ENCODE measurements around the gene STX10. TPM values are rescaled to one million over a fixed set of nuclear protein-coding genes. Genes with fewer than 3 reads are reported as not detected.

Gene STX10
- total RNA-seq, 1 experiment from 2014 or later = 43.6 TPM

- POLR2A ChIA-PET = interaction anchor here (0.6 to 0.7 kb wide), 3 partner anchors 9 to 34 kb away, joined by 3 to 9 read pairs (median 7); no protein-coding TSS in a partner anchor
- no peak for ATAC-seq
- intact Hi-C loops (cut with micrococcal nuclease; ENCODE audit: unreplicated experiment) (no loop called here), in situ Hi-C loops (cut with HindIII; ENCODE audit: low pct_unique_long_range_greater_than_20kb, low sequenced_read_pairs) (no loop called here)
- H3K36me3 ChIP-seq (ENCODE audit: control insufficient read depth, insufficient read depth, low read length) = no peaks in the 10 kb centered on the region
- peaks cover 27% of the 10 kb centered on the region for H3K4me1 ChIP-seq (ENCODE audit: control insufficient read depth, insufficient read depth, low read length)
- H3K4me3 ChIP-seq (ENCODE audit: low read depth in 2 of 2, low read length in 2 of 2) = no peak overlapping the region
- DNase-seq (ENCODE audit: low read depth, low spot score) = no peak
- H3K9me3 ChIP-seq (ENCODE audit: control insufficient read depth, insufficient read depth, low read depth, low read length) = no peaks in the 10 kb centered on the region
- CTCF ChIA-PET = no interaction called here
- no peaks in the 10 kb centered on the region for H3K27me3 ChIP-seq (ENCODE audit: control insufficient read depth, insufficient read depth, low read length)
- peak overlapping the region; percentile 54; the same call in 1 of the 2 replicates for H3K27ac ChIP-seq (ENCODE audit: low read length)
- no TSS peak for BruUV-seq (replicated peaks)
- TF ChIP-seq REST (IDR thresholded peaks at IDR 0.05; ENCODE audit: insufficient read depth in 1 of 2, low read depth in 2 of 2, low read length in 1 of 2) = no peak
- no peak for TF ChIP-seq TCF7L2 (IDR thresholded peaks at IDR 0.05; ENCODE audit: low read depth, low read length)
- no peak for TF ChIP-seq POLR2AphosphoS5 (IDR thresholded peaks at IDR 0.05; ENCODE audit: low read depth, low read length)
- no peak for TF ChIP-seq CTCF (IDR thresholded peaks at IDR 0.05)
- TF ChIP-seq SIN3A (IDR thresholded peaks at IDR 0.05; ENCODE audit: borderline replicate concordance, insufficient read depth, low read depth, low read length) = no peak
Measured at GRCh38 chr19:13176345-13176744, 26.2 kb upstream of the STX10 start.

- ChIA-PET CTCF (no interaction called here), POLR2A (no interaction called here)
- no peak for TF ChIP-seq CTCF (IDR thresholded peaks at IDR 0.05)
- no peak for TF ChIP-seq TCF7L2 (IDR thresholded peaks at IDR 0.05; ENCODE audit: low read depth, low read length)
- no peak for TF ChIP-seq SIN3A (IDR thresholded peaks at IDR 0.05; ENCODE audit: borderline replicate concordance, insufficient read depth, low read depth, low read length)
- TF ChIP-seq REST (IDR thresholded peaks at IDR 0.05; ENCODE audit: insufficient read depth in 1 of 2, low read depth in 2 of 2, low read length in 1 of 2) = no peak
- TF ChIP-seq POLR2AphosphoS5 (IDR thresholded peaks at IDR 0.05; ENCODE audit: low read depth, low read length) = no peak
- no peak for ATAC-seq
- Histone ChIP-seq H3K27ac (ENCODE audit: low read length) (peak overlapping the region; percentile 78; the same call in 1 of the 2 replicates), H3K36me3 (ENCODE audit: control insufficient read depth, insufficient read depth, low read length) (no peaks in the 10 kb centered on the region), H3K4me1 (ENCODE audit: control insufficient read depth, insufficient read depth, low read length) (peaks cover 30% of the 10 kb centered on the region), H3K9me3 (ENCODE audit: control insufficient read depth, insufficient read depth, low read depth, low read length) (no peaks in the 10 kb centered on the region), H3K4me3 (ENCODE audit: low read depth in 2 of 2, low read length in 2 of 2) (no peak overlapping the region), H3K27me3 (ENCODE audit: control insufficient read depth, insufficient read depth, low read length) (no peaks in the 10 kb centered on the region)
- DNase-seq (ENCODE audit: low read depth, low spot score) = no peak
- intact Hi-C loops (cut with micrococcal nuclease; ENCODE audit: unreplicated experiment) (no loop called here), in situ Hi-C loops (cut with HindIII; ENCODE audit: low pct_unique_long_range_greater_than_20kb, low sequenced_read_pairs) (no loop called here)
- BruUV-seq (replicated peaks) = TSS peak; percentile 52
Measured at GRCh38 chr19:13173139-13173737, 23.1 kb upstream of the STX10 start.

Data from Panc1 (cell line).